ENCODE results near the gene ITIH1.
A peak's percentile ranks its signal among the peaks of the same experiment; 100 is the strongest.

Gene ITIH1

GRCh38 chr3:52771702-52772101 lies 5.7 kb upstream of the ITIH1 start:
- DNase-seq: no peak
- peak overlapping the region; percentile 94 for H2AFZ ChIP-seq (ENCODE audit: low read length)
- 0 out of 2 replicates have a peak, but pooled peaks cover 2% of the 10 kb centered on the region for H3F3A ChIP-seq (ENCODE audit: insufficient read depth, low read length)
- H3K9ac ChIP-seq (ENCODE audit: low read length): no peak overlapping the region
- H3K4me2 ChIP-seq (ENCODE audit: low read depth, low read length): peak overlapping the region; percentile 88; the same call in 1 of the 2 replicates
- H3K27ac ChIP-seq (ENCODE audit: low read length): no peak overlapping the region
- no peak overlapping the region for H3K4me3 ChIP-seq (ENCODE audit: low read length)
- peaks cover 26% of the 10 kb centered on the region for H3K79me2 ChIP-seq (ENCODE audit: low read length)
- no peaks in the 10 kb centered on the region for H4K20me1 ChIP-seq (ENCODE audit: insufficient read depth, low read length)
- peaks cover 9% of the 10 kb centered on the region for H3K4me1 ChIP-seq (ENCODE audit: low read length)
- no peaks in the 10 kb centered on the region for H3K9me2 ChIP-seq (replicated peaks; ENCODE audit: insufficient read depth, low read length)
- TF ChIP-seq CTCF (IDR thresholded peaks at IDR 0.05; ENCODE audit: low read length): no peak
- TF ChIP-seq EZH2phosphoT487 (IDR thresholded peaks at IDR 0.05; ENCODE audit: low read length): no peak
- no peak for TF ChIP-seq EZH2 (optimal IDR thresholded peaks at IDR 0.05; ENCODE audit: low read depth, low read length)
- H3K9me3 ChIP-seq (replicated peaks; ENCODE audit: insufficient read depth, low read length): no peaks in the 10 kb centered on the region
- no peaks in the 10 kb centered on the region for H3K27me3 ChIP-seq (replicated peaks; ENCODE audit: insufficient read depth, low read length)
- no peaks in the 10 kb centered on the region for H3K36me3 ChIP-seq (replicated peaks; ENCODE audit: insufficient read depth, low read length)

GRCh38 chr3:52773361-52774065 lies 3.9 kb upstream of the ITIH1 start:
- Histone ChIP-seq H3K9me2 (replicated peaks; ENCODE audit: insufficient read depth, low read length) (no peaks in the 10 kb centered on the region), H3K4me1 (ENCODE audit: low read length) (peaks cover 9% of the 10 kb centered on the region), H3K27ac (ENCODE audit: low read length) (no peak overlapping the region), H3K79me2 (ENCODE audit: low read length) (peaks cover 18% of the 10 kb centered on the region), H3K4me3 (ENCODE audit: low read length) (no peak overlapping the region), H2AFZ (ENCODE audit: low read length) (no peak overlapping the region), H3K27me3 (replicated peaks; ENCODE audit: insufficient read depth, low read length) (no peaks in the 10 kb centered on the region), H3K36me3 (replicated peaks; ENCODE audit: insufficient read depth, low read length) (no peaks in the 10 kb centered on the region), H4K20me1 (ENCODE audit: insufficient read depth, low read length) (no peaks in the 10 kb centered on the region), H3K9me3 (replicated peaks; ENCODE audit: insufficient read depth, low read length) (no peaks in the 10 kb centered on the region), H3K4me2 (ENCODE audit: low read depth, low read length) (no peak overlapping the region), H3F3A (ENCODE audit: insufficient read depth, low read length) (0 out of 2 replicates have a peak, but pooled peaks cover 2% of the 10 kb centered on the region), H3K9ac (ENCODE audit: low read length) (no peak overlapping the region)
- no peak for DNase-seq
- TF ChIP-seq CTCF (IDR thresholded peaks at IDR 0.05; ENCODE audit: low read length) (no peak), EZH2phosphoT487 (IDR thresholded peaks at IDR 0.05; ENCODE audit: low read length) (no peak), EZH2 (optimal IDR thresholded peaks at IDR 0.05; ENCODE audit: low read depth, low read length) (no peak)

- H3K4me3 ChIP-seq (ENCODE audit: low read length): no peak overlapping the region
- no peak for DNase-seq
- H3K9ac ChIP-seq (ENCODE audit: low read length): no peak overlapping the region
- no peaks in the 10 kb centered on the region for H3K9me3 ChIP-seq (replicated peaks; ENCODE audit: insufficient read depth, low read length)
- no peaks in the 10 kb centered on the region for H3K27me3 ChIP-seq (replicated peaks; ENCODE audit: insufficient read depth, low read length)
- no peaks in the 10 kb centered on the region for H3K36me3 ChIP-seq (replicated peaks; ENCODE audit: insufficient read depth, low read length)
- H2AFZ ChIP-seq (ENCODE audit: low read length): no peak overlapping the region
- 0 out of 2 replicates have a peak, but pooled peaks cover 2% of the 10 kb centered on the region for H3F3A ChIP-seq (ENCODE audit: insufficient read depth, low read length)
- no peak overlapping the region for H3K27ac ChIP-seq (ENCODE audit: low read length)
- H4K20me1 ChIP-seq (ENCODE audit: insufficient read depth, low read length): no peaks in the 10 kb centered on the region
- no peaks in the 10 kb centered on the region for H3K9me2 ChIP-seq (replicated peaks; ENCODE audit: insufficient read depth, low read length)
- H3K4me1 ChIP-seq (ENCODE audit: low read length): peaks cover 9% of the 10 kb centered on the region
- peaks cover 11% of the 10 kb centered on the region for H3K79me2 ChIP-seq (ENCODE audit: low read length)
- TF ChIP-seq EZH2phosphoT487 (IDR thresholded peaks at IDR 0.05; ENCODE audit: low read length): no peak
- TF ChIP-seq CTCF (IDR thresholded peaks at IDR 0.05; ENCODE audit: low read length): no peak
- TF ChIP-seq EZH2 (optimal IDR thresholded peaks at IDR 0.05; ENCODE audit: low read depth, low read length): no peak
- H3K4me2 ChIP-seq (ENCODE audit: low read depth, low read length): no peak overlapping the region
Measured at GRCh38 chr3:52774066-52774713, 3.2 kb upstream of the ITIH1 start.

Data from MM.1S (cell line).